ENCODE results near the gene CYYR1.

Gene CYYR1

GRCh38 chr21:26503414-26503813 is 69.7 kb downstream of the CYYR1 start:
- H3K4me3 ChIP-seq (ENCODE audit: low read depth, low read length) = no peak overlapping the region
- TF ChIP-seq CTCF (IDR thresholded peaks at IDR 0.05; ENCODE audit: low read depth, low read length, missing control alignments) = no peak
- DNase-seq (ENCODE audit: low read depth) = no peak

- TF ChIP-seq CTCF (IDR thresholded peaks at IDR 0.05; ENCODE audit: low read depth, low read length, missing control alignments) = no peak
- no peak overlapping the region for H3K4me3 ChIP-seq (ENCODE audit: low read depth, low read length)
- no peak for DNase-seq (ENCODE audit: low read depth)
Measured at GRCh38 chr21:26501495-26502021, 71.5 kb downstream of the CYYR1 start.

GRCh38 chr21:26499495-26499894 is 73.6 kb downstream of the CYYR1 start:
- DNase-seq (ENCODE audit: low read depth) = no peak
- H3K4me3 ChIP-seq (ENCODE audit: low read depth, low read length) = no peak overlapping the region
- no peak for TF ChIP-seq CTCF (IDR thresholded peaks at IDR 0.05; ENCODE audit: low read depth, low read length, missing control alignments)

GRCh38 chr21:26495283-26495849 is 77.7 kb downstream of the CYYR1 start:
- no peak overlapping the region for H3K4me3 ChIP-seq (ENCODE audit: low read depth, low read length)
- DNase-seq (ENCODE audit: low read depth) = no peak
- no peak for TF ChIP-seq CTCF (IDR thresholded peaks at IDR 0.05; ENCODE audit: low read depth, low read length, missing control alignments)

- DNase-seq (ENCODE audit: low read depth) = no peak
- H3K4me3 ChIP-seq (ENCODE audit: low read depth, low read length) = no peak overlapping the region
- TF ChIP-seq CTCF (IDR thresholded peaks at IDR 0.05; ENCODE audit: low read depth, low read length, missing control alignments) = no peak
Measured at GRCh38 chr21:26491663-26492062, 81.4 kb downstream of the CYYR1 start.

- no peak for TF ChIP-seq CTCF (IDR thresholded peaks at IDR 0.05; ENCODE audit: low read depth, low read length, missing control alignments)
- no peak for DNase-seq (ENCODE audit: low read depth)
- no peak overlapping the region for H3K4me3 ChIP-seq (ENCODE audit: low read depth, low read length)
Measured at GRCh38 chr21:26490771-26491170, 82.3 kb downstream of the CYYR1 start.

GRCh38 chr21:26489781-26490180 is 83.3 kb downstream of the CYYR1 start:
- no peak overlapping the region for H3K4me3 ChIP-seq (ENCODE audit: low read depth, low read length)
- no peak for TF ChIP-seq CTCF (IDR thresholded peaks at IDR 0.05; ENCODE audit: low read depth, low read length, missing control alignments)
- no peak for DNase-seq (ENCODE audit: low read depth)

Data from GM12864 (cell line).